Naive thymus-derived CD4-positive, alpha-beta T cell (primary cell): Measurements from ENCODE around the gene TMLHE. TPM values are rescaled to one million over a fixed set of nuclear protein-coding genes. Genes with fewer than 3 reads are reported as not detected.
"Not testable (repeated sequence)": the region's sequence is repeated elsewhere in the genome, so short reads cannot be mapped to it uniquely, and the experiment has no call there.

Experiments used
- ATAC-seq: fragments of 150-1000 bp; cut with Tn5 transposase; 2 replicates; pipeline ENCODE4 v1.10.0; 2021; ENCODE audit warnings: mild to moderate bottlenecking, moderate library complexity
- CTCF ChIA-PET: fragments of 350-600 bp; sonication (Branson Sonifier 250); formaldehyde crosslinking; loops from one replicate; lab custom pipeline; 2021; ENCODE audit warnings: antibody characterized with exemption; lab: Charles Lee
- POLR2A ChIA-PET: fragments of 350-600 bp; sonication (Branson Sonifier 250); formaldehyde crosslinking; loops from one replicate; lab custom pipeline; 2021; ENCODE audit warnings: antibody characterized with exemption, inconsistent platforms; lab: Charles Lee
- DNase-seq, 9 donors: peaks; one replicate each; pipeline versions ENCODE4 v3.0.0 to v3.0.0-alpha.2; 2020 to 2022; ENCODE audit warnings: mixed read lengths in 1 of 9
- H3K27ac ChIP-seq: one replicate; pipeline ENCODE4 v1.7.0; 2013; ENCODE audit warnings: mild to moderate bottlenecking, low read depth, low read length, moderate library complexity
- H3K27me3 ChIP-seq, 2 donors: one replicate each; pipeline ENCODE4 v1.7.0; 2013; ENCODE audit warnings: low read length in 2 of 2, mild to moderate bottlenecking in 2 of 2, moderate library complexity in 2 of 2; ENCODE audit not compliant: control insufficient read depth in 2 of 2, insufficient read depth in 2 of 2
- H3K36me3 ChIP-seq, 3 experiments: 1 replicate in 2 of 3; 2 replicates in 1 of 3; pipeline ENCODE4 v1.7.0; 2013; ENCODE audit warnings: low read length in 3 of 3, mild to moderate bottlenecking in 3 of 3, moderate library complexity in 1 of 3; ENCODE audit not compliant: insufficient read depth in 3 of 3, control insufficient read depth in 2 of 3
- H3K4me1 ChIP-seq, 2 donors: one replicate each; pipeline ENCODE4 v1.7.0; 2013; ENCODE audit warnings: low read length in 2 of 2, mild to moderate bottlenecking in 2 of 2, moderate library complexity in 1 of 2; ENCODE audit not compliant: control insufficient read depth in 2 of 2, insufficient read depth in 2 of 2
- H3K4me3 ChIP-seq: 2 replicates; pipeline ENCODE4 v1.7.0; 2013; ENCODE audit warnings: mild to moderate bottlenecking, low read length
- H3K9me3 ChIP-seq, 3 experiments: 1 replicate in 2 of 3; 2 replicates in 1 of 3; pipeline ENCODE4 v1.7.0; 2013; ENCODE audit warnings: low read length in 3 of 3; ENCODE audit not compliant: control insufficient read depth in 2 of 3
- H3K27ac Mint-ChIP-seq, 9 donors: one replicate each; pipeline ENCODE4 v1.8.0; 2020 to 2022; ENCODE audit warnings: mixed read lengths in 9 of 9, mild to moderate bottlenecking in 8 of 9, moderate library complexity in 5 of 9, inconsistent platforms in 2 of 9
- H3K27me3 Mint-ChIP-seq, 5 donors: one replicate each; pipeline ENCODE4 v1.8.0; 2021 to 2022; ENCODE audit warnings: mixed read lengths in 5 of 5, mild to moderate bottlenecking in 1 of 5
- H3K36me3 Mint-ChIP-seq, 5 donors: one replicate each; pipeline ENCODE4 v1.8.0; 2020 to 2022; ENCODE audit warnings: mixed read lengths in 5 of 5, mild to moderate bottlenecking in 3 of 5, inconsistent platforms in 1 of 5
- H3K4me1 Mint-ChIP-seq, 7 donors: one replicate each; pipeline ENCODE4 v1.8.0; 2020 to 2022; ENCODE audit warnings: mixed read lengths in 7 of 7, mild to moderate bottlenecking in 3 of 7, inconsistent platforms in 1 of 7
- H3K4me3 Mint-ChIP-seq, 10 donors: one replicate each; pipeline ENCODE4 v1.8.0; 2020 to 2022; ENCODE audit warnings: mild to moderate bottlenecking in 10 of 10, mixed read lengths in 10 of 10, moderate library complexity in 6 of 10, inconsistent platforms in 2 of 10
- H3K9me3 Mint-ChIP-seq, 11 donors: one replicate each; pipeline ENCODE4 v1.8.0; 2020 to 2022; ENCODE audit warnings: mixed read lengths in 11 of 11, mild to moderate bottlenecking in 4 of 11, inconsistent platforms in 1 of 11, moderate library complexity in 1 of 11
- intact Hi-C, 2 donors: fragments of 100-400 bp; cut with micrococcal nuclease; formaldehyde crosslinking; loops; one replicate each; pipeline ENCODE4 v1.15.1; 2023
- polyA plus RNA-seq, 2 donors: library from polyadenylated mRNA; unstranded; fragments of 300-500 nt; fragmentation: Illumina TruSeq; gene quantifications; one replicate each; pipeline ENCODE4 v1.2.3, GENCODE V29; 2021
- total RNA-seq, 6 experiments: library from RNA in 5 of 6; stranded (reverse) in 5 of 6; gene quantifications; 1 replicate in 5 of 6; 2 replicates in 1 of 6; pipeline ENCODE4 v1.2.3 and lab custom pipeline; 2021 to 2026

The TMLHE gene, protein sequence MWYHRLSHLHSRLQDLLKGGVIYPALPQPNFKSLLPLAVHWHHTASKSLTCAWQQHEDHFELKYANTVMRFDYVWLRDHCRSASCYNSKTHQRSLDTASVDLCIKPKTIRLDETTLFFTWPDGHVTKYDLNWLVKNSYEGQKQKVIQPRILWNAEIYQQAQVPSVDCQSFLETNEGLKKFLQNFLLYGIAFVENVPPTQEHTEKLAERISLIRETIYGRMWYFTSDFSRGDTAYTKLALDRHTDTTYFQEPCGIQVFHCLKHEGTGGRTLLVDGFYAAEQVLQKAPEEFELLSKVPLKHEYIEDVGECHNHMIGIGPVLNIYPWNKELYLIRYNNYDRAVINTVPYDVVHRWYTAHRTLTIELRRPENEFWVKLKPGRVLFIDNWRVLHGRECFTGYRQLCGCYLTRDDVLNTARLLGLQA
- total RNA-seq: 10 to 100 TPM; 11.8 to 17.7 (median 14.6) TPM
- 10 to 100 TPM; 12.9 to 14.0 TPM for polyA plus RNA-seq
- total RNA-seq (lab: John Stamatoyannopoulos, UW): 12.7 reads per million, percentile 40 among the genes with 10 or more reads in this experiment

DNA sequence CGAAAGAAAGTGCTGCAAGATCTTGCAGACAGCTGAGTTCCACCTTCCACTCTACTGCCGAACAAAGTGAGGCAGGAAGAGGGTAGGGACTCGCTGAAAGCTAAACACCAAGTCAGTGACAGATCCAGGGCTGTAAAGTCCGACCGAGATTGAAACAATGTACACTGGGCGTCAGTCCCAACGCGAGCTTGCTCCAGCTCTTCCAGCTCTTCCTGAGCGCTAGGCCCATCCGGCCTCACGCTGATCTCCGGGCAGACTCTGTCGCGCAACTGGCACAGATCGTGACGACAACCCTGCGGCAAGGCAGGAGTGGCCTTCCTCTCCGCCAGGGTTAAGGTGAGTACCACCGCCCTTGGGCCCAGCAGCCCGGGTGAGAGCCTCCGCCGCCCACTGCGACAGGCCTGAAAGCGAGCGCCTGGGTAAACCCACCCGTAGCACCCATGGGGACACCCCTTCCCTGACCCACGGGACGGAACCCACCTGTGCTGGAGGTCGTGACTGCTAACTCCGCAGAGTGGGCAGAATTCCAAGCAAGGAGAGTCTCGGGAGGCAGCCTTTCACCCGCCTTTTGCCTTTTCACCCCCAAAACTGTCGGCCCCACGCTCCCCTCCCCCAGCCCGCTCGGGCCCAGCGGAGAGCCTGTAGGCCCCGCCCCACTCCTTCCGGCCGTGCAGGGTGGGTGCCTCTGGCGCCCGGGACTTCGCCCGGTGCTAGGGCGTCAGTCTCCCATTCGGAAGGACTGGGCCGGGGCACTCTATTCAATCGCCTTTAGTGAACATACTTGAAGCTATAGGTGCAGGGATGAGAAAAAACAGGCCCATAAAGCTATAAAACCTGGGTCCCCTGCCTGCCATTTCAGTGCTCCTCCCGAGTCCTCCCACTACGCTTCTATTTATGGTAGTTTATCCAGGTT, at the start of gene TMLHE, which contains the start of gene SPRY3:
Gene TMLHE (minus strand): TSS at position 641 of the 913 bp plus-strand sequence. CDS start 67,676 bp downstream, outside the sequence.
Gene SPRY3 (plus strand): TSS at position 275 of the 913 bp plus-strand sequence.
- POLR2A ChIA-PET: no interaction called here
- Histone ChIP-seq H3K9me3 (no peaks in the 10 kb centered on the region), H3K27me3 (no peaks in the 10 kb centered on the region), H3K4me3 (peak within 1 kb of the TSS; percentile 83), H3K27ac (peak within 1 kb of the TSS; percentile 96), H3K4me1 (no peaks in the 10 kb centered on the region), H3K36me3 (peaks cover 0 to 7% (median 0%) of the 10 kb centered on the region in 3 experiments)
- H3K4me3 Mint-ChIP-seq: peak within 1 kb of the TSS; percentile 87 to 95 (median 91)
- peaks cover 0 to 15% (median 0%) of the 10 kb centered on the region in 5 donors for H3K36me3 Mint-ChIP-seq
- intact Hi-C loops: loop anchor here in 1 of 2 donors (1.0 to 10.0 kb wide), 5 partner anchors 20 to 808 kb away; partner anchors contain the start of genes FUNDC2, MPP1, RAB39B and VAMP7
- peak; percentile 93 for ATAC-seq
- peaks cover 8 to 43% (median 33%) of the 10 kb centered on the region in 7 donors for H3K4me1 Mint-ChIP-seq
- CTCF ChIA-PET: interaction anchor here (0.6 kb wide), 1 partner anchor 38 kb away, joined by 4 read pairs; no protein-coding TSS in a partner anchor
- H3K9me3 Mint-ChIP-seq: peaks cover 0 to 3% (median 0%) of the 10 kb centered on the region in 11 donors
- DNase-seq: peak; percentile 28 to 68 (median 48)
- H3K27me3 Mint-ChIP-seq: no peaks in the 10 kb centered on the region
- H3K27ac Mint-ChIP-seq: peak within 1 kb of the TSS; percentile 91 to 97 (median 95)

DNA sequence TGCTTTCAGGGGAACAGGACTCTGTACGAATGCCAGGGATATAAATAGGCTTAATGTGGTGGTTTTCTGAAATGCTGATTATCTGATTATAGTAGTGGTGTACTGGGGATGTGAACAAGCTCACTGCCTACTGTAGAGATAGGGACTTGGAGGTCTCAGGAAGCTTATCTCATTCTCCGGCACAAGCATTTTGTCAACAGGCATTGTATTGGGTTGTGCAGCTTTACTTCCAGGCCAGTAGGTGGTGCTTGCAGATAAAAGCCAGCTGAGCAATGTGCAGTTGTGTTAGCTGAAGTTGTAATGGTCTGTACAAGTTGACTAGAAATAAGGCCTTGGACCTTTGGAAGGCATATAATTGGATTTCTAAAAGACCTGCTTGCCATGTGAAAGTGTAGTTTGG, 49.5 kb upstream of the TMLHE start:
- Mint-ChIP-seq H3K36me3 (peaks cover 0 to 14% (median 4%) of the 10 kb centered on the region in 5 donors), H3K9me3 (peaks cover 0 to 38% (median 13%) of the 10 kb centered on the region in 11 donors), H3K27ac (no peak overlapping the region), H3K4me3 (no peak overlapping the region), H3K4me1 (peaks cover 0 to 1% (median 0%) of the 10 kb centered on the region in 7 donors), H3K27me3 (no peaks in the 10 kb centered on the region)
- Histone ChIP-seq H3K27ac (no peak overlapping the region), H3K4me1 (no peaks in the 10 kb centered on the region), H3K27me3 (no peaks in the 10 kb centered on the region), H3K4me3 (no peak overlapping the region), H3K9me3 (no peaks in the 10 kb centered on the region), H3K36me3 (no peaks in the 10 kb centered on the region)
- DNase-seq: no peak
- ChIA-PET CTCF (no interaction called here), POLR2A (no interaction called here)
- intact Hi-C loops: no loop called here
- ATAC-seq: no peak

DNA sequence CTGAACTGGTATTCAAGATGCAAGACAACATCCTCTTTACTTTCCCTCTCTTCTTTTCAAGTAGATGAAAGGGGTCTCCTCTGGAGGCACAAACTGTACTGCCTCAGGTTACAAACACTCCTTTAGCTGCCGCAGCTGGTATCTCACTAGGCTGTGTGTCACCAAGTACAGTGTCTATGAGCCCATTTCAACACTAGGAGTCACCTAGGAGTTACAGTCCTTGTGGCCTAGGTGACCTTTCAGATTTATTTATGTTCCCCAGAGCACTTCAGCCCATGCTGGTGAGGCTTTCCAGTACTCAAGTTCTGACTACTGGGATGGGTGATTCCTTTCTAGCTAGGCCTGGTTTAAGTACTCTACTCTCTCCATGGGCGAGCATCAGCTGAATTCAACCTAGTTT, 32.4 kb upstream of the TMLHE start:
- Mint-ChIP-seq H3K36me3 (peaks cover 0 to 4% (median 2%) of the 10 kb centered on the region in 5 donors), H3K4me1 (peaks cover 0 to 12% (median 5%) of the 10 kb centered on the region in 7 donors), H3K27me3 (peaks cover 0 to 5% (median 4%) of the 10 kb centered on the region in 5 donors), H3K27ac (no peak overlapping the region), H3K4me3 (no peak overlapping the region), H3K9me3 (peaks cover 0 to 2% (median 0%) of the 10 kb centered on the region in 11 donors)
- Histone ChIP-seq H3K27me3 (no peaks in the 10 kb centered on the region), H3K4me1 (no peaks in the 10 kb centered on the region), H3K4me3 (no peak overlapping the region), H3K9me3 (no peaks in the 10 kb centered on the region), H3K27ac (no peak overlapping the region), H3K36me3 (no peaks in the 10 kb centered on the region)
- CTCF ChIA-PET: no interaction called here
- intact Hi-C loops: no loop called here
- POLR2A ChIA-PET: no interaction called here
- ATAC-seq (no peak), DNase-seq (no peak)

DNA sequence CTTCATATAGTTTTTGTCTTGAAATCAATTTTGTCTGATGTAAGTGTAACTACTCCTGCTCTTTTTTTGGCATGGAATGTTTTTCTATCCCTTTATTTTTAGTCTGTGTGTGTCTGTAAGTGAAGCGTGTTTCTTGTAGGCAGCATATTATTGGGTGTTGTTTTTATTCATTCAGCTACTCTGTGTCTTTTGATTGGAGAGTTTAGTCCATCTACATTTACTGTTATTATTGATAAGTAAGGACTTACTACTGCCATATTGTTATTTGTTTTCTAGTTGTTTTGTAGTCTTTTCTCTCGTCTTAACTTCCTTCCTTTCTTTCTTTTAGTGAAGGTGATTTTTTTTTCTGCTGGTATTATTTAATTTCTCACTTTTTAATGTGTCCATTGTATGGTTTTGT, 30.5 kb upstream of the TMLHE start:
- Histone ChIP-seq H3K4me1 (no peaks in the 10 kb centered on the region), H3K9me3 (no peaks in the 10 kb centered on the region), H3K27ac (no peak overlapping the region), H3K4me3 (no peak overlapping the region), H3K36me3 (no peaks in the 10 kb centered on the region), H3K27me3 (no peaks in the 10 kb centered on the region)
- CTCF ChIA-PET: no interaction called here
- H3K27me3 Mint-ChIP-seq: peaks cover 0 to 5% (median 4%) of the 10 kb centered on the region in 5 donors
- POLR2A ChIA-PET: no interaction called here
- H3K36me3 Mint-ChIP-seq: peaks cover 0 to 4% (median 2%) of the 10 kb centered on the region in 5 donors
- H3K4me3 Mint-ChIP-seq: no peak overlapping the region
- H3K27ac Mint-ChIP-seq: no peak overlapping the region
- peaks cover 0 to 12% (median 5%) of the 10 kb centered on the region in 7 donors for H3K4me1 Mint-ChIP-seq
- intact Hi-C loops: no loop called here
- H3K9me3 Mint-ChIP-seq: peaks cover 0 to 2% (median 0%) of the 10 kb centered on the region in 11 donors
- ATAC-seq: no peak
- DNase-seq: no peak

DNA sequence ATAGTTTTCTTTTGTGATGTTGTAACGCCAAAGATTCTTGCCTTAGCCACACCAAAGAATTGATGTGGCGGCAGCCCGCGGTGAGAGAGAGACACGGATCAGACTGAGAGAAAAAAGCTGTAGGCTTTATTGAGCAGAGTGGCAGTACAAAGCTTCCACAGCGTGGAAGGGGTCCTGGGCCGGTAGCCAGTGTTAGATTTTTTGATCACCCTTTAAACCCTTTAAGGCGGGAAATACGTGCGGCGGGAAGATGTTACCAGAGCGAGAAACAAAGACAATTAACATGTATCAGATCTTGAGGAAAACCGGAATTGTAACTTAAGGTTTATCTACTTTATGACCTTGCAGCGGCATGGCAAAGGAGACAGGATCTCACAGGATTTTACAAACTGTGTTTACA, 28.6 kb upstream of the TMLHE start:
- H3K4me1 ChIP-seq, H3K27ac ChIP-seq, CTCF ChIA-PET, ATAC-seq, H3K36me3 Mint-ChIP-seq, POLR2A ChIA-PET, H3K36me3 ChIP-seq, intact Hi-C loops, H3K27me3 Mint-ChIP-seq, DNase-seq, H3K9me3 Mint-ChIP-seq, H3K9me3 ChIP-seq, H3K27me3 ChIP-seq, H3K4me3 ChIP-seq: not testable (repeated sequence)
- Mint-ChIP-seq H3K4me1 (peaks cover 0 to 12% (median 5%) of the 10 kb centered on the region in 7 donors), H3K4me3 (peak overlapping the region; percentile 55 to 87 (median 78)), H3K27ac (peak overlapping the region in 2 of 9 donors; percentile 0 to 73)

DNA sequence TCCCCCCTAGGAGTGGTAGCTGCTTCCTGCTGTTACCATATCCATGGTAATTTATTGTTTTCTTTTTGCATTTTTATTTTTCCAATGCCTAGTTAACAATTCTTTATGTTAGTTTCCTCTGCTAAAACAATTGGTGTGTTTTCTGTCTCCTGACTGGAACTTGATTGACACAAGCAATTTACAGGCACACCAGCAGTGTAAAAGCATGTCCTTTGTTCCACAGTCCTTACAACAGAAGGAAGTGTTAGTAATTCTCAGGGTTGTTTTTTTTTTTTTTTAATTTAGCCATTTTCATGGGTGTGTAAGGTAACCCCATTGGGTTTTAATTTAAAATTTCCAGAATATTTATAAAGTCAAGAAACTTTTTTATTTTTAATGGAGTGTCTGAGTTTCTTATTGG, 25.0 kb upstream of the TMLHE start:
- ChIA-PET POLR2A (no interaction called here), CTCF (no interaction called here)
- DNase-seq (no peak), ATAC-seq (no peak)
- H3K4me3 Mint-ChIP-seq: no peak overlapping the region
- H3K27ac ChIP-seq: no peak overlapping the region
- no peaks in the 10 kb centered on the region for H3K36me3 ChIP-seq
- H3K4me1 Mint-ChIP-seq: peaks cover 0 to 14% (median 7%) of the 10 kb centered on the region in 7 donors
- peaks cover 0 to 6% (median 0%) of the 10 kb centered on the region in 11 donors for H3K9me3 Mint-ChIP-seq
- intact Hi-C loops: loop anchor here in 1 of 2 donors (5.0 to 10.0 kb wide), 2 partner anchors 40 to 373 kb away; partner anchors contain the start of gene RAB39B
- H3K4me1 ChIP-seq: no peaks in the 10 kb centered on the region
- H3K27ac Mint-ChIP-seq: peak overlapping the region in 1 of 9 donors; percentile 40
- H3K9me3 ChIP-seq: no peaks in the 10 kb centered on the region
- H3K27me3 ChIP-seq: no peaks in the 10 kb centered on the region
- peaks cover 0 to 5% (median 0%) of the 10 kb centered on the region in 5 donors for H3K36me3 Mint-ChIP-seq
- H3K4me3 ChIP-seq: no peak overlapping the region
- peaks cover 0 to 5% (median 0%) of the 10 kb centered on the region in 5 donors for H3K27me3 Mint-ChIP-seq
